ENCODE results near the gene STARD13.

STARD13 gene

GRCh38 chr13:33060815-33061214, 224.7 kb downstream of the STARD13 start:
- Histone ChIP-seq H3K36me3 (ENCODE audit: control insufficient read depth in 5 of 5, insufficient read depth in 5 of 5, low read length in 5 of 5) (peaks cover 0 to 19% (median 8%) of the 10 kb centered on the region in 5 donors), H3K4me3 (ENCODE audit: low read depth in 1 of 5, low read length in 5 of 5) (no peak overlapping the region), H3K4me1 (ENCODE audit: control insufficient read depth in 5 of 5, insufficient read depth in 5 of 5, low read length in 5 of 5) (peaks cover 0 to 18% (median 13%) of the 10 kb centered on the region in 5 donors), H3K9ac (ENCODE audit: low read length in 5 of 5) (no peak overlapping the region), H3K9me3 (ENCODE audit: control insufficient read depth in 5 of 5, low read length in 5 of 5) (no peaks in the 10 kb centered on the region), H3K27me3 (ENCODE audit: control insufficient read depth in 5 of 5, insufficient read depth in 4 of 5, low read length in 5 of 5) (no peaks in the 10 kb centered on the region), H3K27ac (ENCODE audit: low read depth, low read length) (no peak overlapping the region)

DNA sequence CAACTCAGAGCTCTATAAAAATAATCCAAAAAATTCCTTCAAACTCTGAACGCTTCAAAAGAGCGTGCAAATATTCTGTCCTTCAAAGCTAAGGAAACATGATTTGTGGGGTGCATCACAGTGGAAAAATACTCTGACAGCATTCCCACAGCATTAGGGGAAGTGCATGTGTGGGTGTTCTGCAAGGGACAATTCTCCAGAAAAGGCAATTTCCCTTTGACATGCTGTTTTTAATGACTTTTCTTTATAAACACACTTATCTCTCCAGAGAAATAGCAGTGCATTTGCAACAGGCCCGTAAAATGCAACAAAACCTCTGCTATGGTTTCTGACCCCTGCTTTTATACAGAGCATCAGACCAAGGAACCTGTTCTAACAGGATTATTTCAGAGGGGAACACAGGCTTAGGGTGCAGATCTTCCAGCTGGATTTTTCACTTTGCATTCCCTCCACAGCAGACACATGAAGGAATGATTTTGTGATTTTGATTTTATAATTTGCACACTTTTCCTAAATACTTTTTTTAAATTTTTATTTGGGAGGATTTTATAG, 226.7 kb downstream of the STARD13 start:
- H3K4me3 ChIP-seq (ENCODE audit: low read depth in 1 of 5, low read length in 5 of 5), result no peak overlapping the region
- peaks cover 0 to 19% (median 11%) of the 10 kb centered on the region in 5 donors for H3K36me3 ChIP-seq (ENCODE audit: control insufficient read depth in 5 of 5, insufficient read depth in 5 of 5, low read length in 5 of 5)
- peaks cover 0 to 18% (median 13%) of the 10 kb centered on the region in 5 donors for H3K4me1 ChIP-seq (ENCODE audit: control insufficient read depth in 5 of 5, insufficient read depth in 5 of 5, low read length in 5 of 5)
- H3K27ac ChIP-seq (ENCODE audit: low read depth, low read length), result no peak overlapping the region
- no peaks in the 10 kb centered on the region for H3K27me3 ChIP-seq (ENCODE audit: control insufficient read depth in 5 of 5, insufficient read depth in 4 of 5, low read length in 5 of 5)
- H3K9ac ChIP-seq (ENCODE audit: low read length in 5 of 5), result no peak overlapping the region
- no peaks in the 10 kb centered on the region for H3K9me3 ChIP-seq (ENCODE audit: control insufficient read depth in 5 of 5, low read length in 5 of 5)

- Histone ChIP-seq H3K36me3 (ENCODE audit: control insufficient read depth in 5 of 5, insufficient read depth in 5 of 5, low read length in 5 of 5) (peaks cover 0 to 15% (median 11%) of the 10 kb centered on the region in 5 donors), H3K4me1 (ENCODE audit: control insufficient read depth in 5 of 5, insufficient read depth in 5 of 5, low read length in 5 of 5) (peaks cover 0 to 22% (median 13%) of the 10 kb centered on the region in 5 donors), H3K4me3 (ENCODE audit: low read depth in 1 of 5, low read length in 5 of 5) (peak overlapping the region in 3 of 5 donors; percentile 38 to 56 (median 45)), H3K9ac (ENCODE audit: low read length in 5 of 5) (peak overlapping the region in 2 of 5 donors; percentile 6 to 14), H3K9me3 (ENCODE audit: control insufficient read depth in 5 of 5, low read length in 5 of 5) (no peaks in the 10 kb centered on the region), H3K27ac (ENCODE audit: low read depth, low read length) (peak overlapping the region; percentile 48), H3K27me3 (ENCODE audit: control insufficient read depth in 5 of 5, insufficient read depth in 4 of 5, low read length in 5 of 5) (no peaks in the 10 kb centered on the region)
These were observed 228.4 kb downstream of the STARD13 start for GRCh38 chr13:33057019-33057780.

- peaks cover 0 to 19% (median 13%) of the 10 kb centered on the region in 5 donors for H3K4me1 ChIP-seq (ENCODE audit: control insufficient read depth in 5 of 5, insufficient read depth in 5 of 5, low read length in 5 of 5)
- H3K4me3 ChIP-seq (ENCODE audit: low read depth in 1 of 5, low read length in 5 of 5), result no peak overlapping the region
These were observed 232.0 kb downstream of the STARD13 start for GRCh38 chr13:33053397-33054066.

More at GRCh38 chr13:33053397-33054066, 232.0 kb downstream of the STARD13 start:
- Histone ChIP-seq H3K36me3 (ENCODE audit: control insufficient read depth in 5 of 5, insufficient read depth in 5 of 5, low read length in 5 of 5) (peaks cover 0 to 8% (median 0%) of the 10 kb centered on the region in 5 donors), H3K9ac (ENCODE audit: low read length in 5 of 5) (no peak overlapping the region), H3K27me3 (ENCODE audit: control insufficient read depth in 5 of 5, insufficient read depth in 4 of 5, low read length in 5 of 5) (no peaks in the 10 kb centered on the region), H3K27ac (ENCODE audit: low read depth, low read length) (no peak overlapping the region), H3K9me3 (ENCODE audit: control insufficient read depth in 5 of 5, low read length in 5 of 5) (no peaks in the 10 kb centered on the region)

All from subcutaneous abdominal adipose tissue (tissue), 5 donors.